ENCODE measurements around the gene ABHD1.

The ABHD1 gene

GRCh38 chr2:27155069-27155520 is 31.5 kb downstream of the ABHD1 start:
- no peaks in the 10 kb centered on the region for H3K79me2 ChIP-seq (ENCODE audit: low read length)
- H2AFZ ChIP-seq (ENCODE audit: low read depth, low read length) = no peak overlapping the region
- peaks cover 17% of the 10 kb centered on the region for H3K4me1 ChIP-seq (ENCODE audit: low read length)
- H4K20me1 ChIP-seq (ENCODE audit: insufficient read depth, low read length) = no peaks in the 10 kb centered on the region
- no peak overlapping the region for H3K9ac ChIP-seq (ENCODE audit: low read length)
- no peaks in the 10 kb centered on the region for H3K27me3 ChIP-seq (ENCODE audit: low read depth, low read length)
- H3K4me3 ChIP-seq (ENCODE audit: low read length) = no peak overlapping the region
- no peaks in the 10 kb centered on the region for H3K9me3 ChIP-seq (ENCODE audit: insufficient read depth, low read length)
- TF ChIP-seq CTCF (IDR thresholded peaks at IDR 0.05; ENCODE audit: low read depth, low read length) (no peak), EZH2phosphoT487 (IDR thresholded peaks at IDR 0.05; ENCODE audit: low read depth) (no peak)
- no peaks in the 10 kb centered on the region for H3K36me3 ChIP-seq (replicated peaks; ENCODE audit: low read depth, low read length)
- no peak overlapping the region for H3K27ac ChIP-seq (ENCODE audit: low read length)
- H3K4me2 ChIP-seq (ENCODE audit: low read length) = no peak overlapping the region

DNA sequence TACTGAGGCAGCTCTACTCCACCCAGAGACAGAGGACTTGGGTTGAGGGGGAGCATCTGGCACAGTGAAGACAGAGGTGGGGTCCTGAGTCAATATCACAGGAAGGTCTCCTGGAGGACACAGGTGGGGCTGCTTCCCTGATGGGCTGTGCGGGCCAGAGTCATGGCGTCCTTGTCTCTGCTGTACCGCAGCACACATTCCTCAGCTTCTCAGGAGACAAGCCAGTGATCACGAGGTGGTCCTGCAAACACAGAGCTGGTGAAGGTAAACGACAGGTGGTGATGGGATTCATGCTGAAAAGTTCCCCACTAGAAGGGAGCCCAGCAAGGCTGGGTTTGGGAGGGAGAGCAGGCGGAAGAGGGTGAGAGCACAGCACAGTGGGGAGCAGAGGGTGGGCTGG is 34.9 kb downstream of the ABHD1 start:
- Histone ChIP-seq H3K36me3 (replicated peaks; ENCODE audit: low read depth, low read length) (no peaks in the 10 kb centered on the region), H3K4me2 (ENCODE audit: low read length) (no peak overlapping the region), H3K4me3 (ENCODE audit: low read length) (no peak overlapping the region), H3K27me3 (ENCODE audit: low read depth, low read length) (no peaks in the 10 kb centered on the region), H3K4me1 (ENCODE audit: low read length) (peaks cover 7% of the 10 kb centered on the region), H4K20me1 (ENCODE audit: insufficient read depth, low read length) (no peaks in the 10 kb centered on the region), H3K9me3 (ENCODE audit: insufficient read depth, low read length) (no peaks in the 10 kb centered on the region), H3K79me2 (ENCODE audit: low read length) (no peaks in the 10 kb centered on the region), H3K27ac (ENCODE audit: low read length) (no peak overlapping the region), H2AFZ (ENCODE audit: low read depth, low read length) (no peak overlapping the region), H3K9ac (ENCODE audit: low read length) (no peak overlapping the region)
- TF ChIP-seq CTCF (IDR thresholded peaks at IDR 0.05; ENCODE audit: low read depth, low read length) (no peak), EZH2phosphoT487 (IDR thresholded peaks at IDR 0.05; ENCODE audit: low read depth) (no peak)

GRCh38 chr2:27159271-27159670 is 35.7 kb downstream of the ABHD1 start:
- no peaks in the 10 kb centered on the region for H3K27me3 ChIP-seq (ENCODE audit: low read depth, low read length)
- no peaks in the 10 kb centered on the region for H3K9me3 ChIP-seq (ENCODE audit: insufficient read depth, low read length)
- no peak overlapping the region for H3K9ac ChIP-seq (ENCODE audit: low read length)
- H4K20me1 ChIP-seq (ENCODE audit: insufficient read depth, low read length) = no peaks in the 10 kb centered on the region
- no peaks in the 10 kb centered on the region for H3K36me3 ChIP-seq (replicated peaks; ENCODE audit: low read depth, low read length)
- H3K4me3 ChIP-seq (ENCODE audit: low read length) = no peak overlapping the region
- H2AFZ ChIP-seq (ENCODE audit: low read depth, low read length) = no peak overlapping the region
- no peak overlapping the region for H3K4me2 ChIP-seq (ENCODE audit: low read length)
- H3K27ac ChIP-seq (ENCODE audit: low read length) = no peak overlapping the region
- no peaks in the 10 kb centered on the region for H3K79me2 ChIP-seq (ENCODE audit: low read length)
- TF ChIP-seq EZH2phosphoT487 (IDR thresholded peaks at IDR 0.05; ENCODE audit: low read depth) = no peak
- TF ChIP-seq CTCF (IDR thresholded peaks at IDR 0.05; ENCODE audit: low read depth, low read length) = no peak
- H3K4me1 ChIP-seq (ENCODE audit: low read length) = peaks cover 7% of the 10 kb centered on the region

DNA sequence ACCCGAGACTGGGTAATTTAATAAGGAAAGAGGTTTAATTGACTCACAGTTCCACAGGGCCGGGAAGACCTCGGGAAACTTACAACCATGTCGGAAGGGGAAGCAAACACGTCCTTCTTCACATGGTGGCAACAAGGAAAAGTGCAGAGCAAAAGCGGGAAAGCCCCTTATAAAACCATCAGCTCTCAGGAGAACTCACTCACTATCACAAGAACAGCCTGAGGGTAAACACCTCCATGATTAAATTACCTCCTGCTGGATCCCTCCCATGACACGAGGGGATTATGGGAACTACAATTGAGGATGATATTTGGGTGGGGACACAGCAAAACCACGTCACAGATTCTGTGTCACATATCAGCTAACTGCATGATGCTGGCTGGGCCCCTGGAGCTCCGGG is 36.6 kb downstream of the ABHD1 start:
- Histone ChIP-seq H2AFZ (ENCODE audit: low read depth, low read length) (no peak overlapping the region), H3K27me3 (ENCODE audit: low read depth, low read length) (no peaks in the 10 kb centered on the region), H3K9me3 (ENCODE audit: insufficient read depth, low read length) (no peaks in the 10 kb centered on the region), H3K36me3 (replicated peaks; ENCODE audit: low read depth, low read length) (no peaks in the 10 kb centered on the region), H3K4me3 (ENCODE audit: low read length) (no peak overlapping the region), H3K9ac (ENCODE audit: low read length) (no peak overlapping the region), H3K4me2 (ENCODE audit: low read length) (no peak overlapping the region), H3K79me2 (ENCODE audit: low read length) (no peaks in the 10 kb centered on the region), H3K27ac (ENCODE audit: low read length) (no peak overlapping the region), H4K20me1 (ENCODE audit: insufficient read depth, low read length) (no peaks in the 10 kb centered on the region), H3K4me1 (ENCODE audit: low read length) (peaks cover 13% of the 10 kb centered on the region)
- TF ChIP-seq EZH2phosphoT487 (IDR thresholded peaks at IDR 0.05; ENCODE audit: low read depth) = no peak
- no peak for TF ChIP-seq CTCF (IDR thresholded peaks at IDR 0.05; ENCODE audit: low read depth, low read length)

Data from OCI-LY3 (cell line).